Stimulated activated CD4-positive, alpha-beta T cell treated with anti-CD3 and anti-CD28 coated beads, Interleukin-1b, Interleukin-23, amount 100 ng/mL, for 1 hour (primary cell): Measurements from ENCODE around the gene ERBB3.
A peak's percentile ranks its signal among the peaks of the same experiment; 100 is the strongest.

Source experiments
- DNase-seq, 2 donors: peaks; one replicate each; pipeline ENCODE4 v3.0.0-alpha.2; 2020; ENCODE audit warnings: low read depth in 2 of 2

Gene ERBB3

DNA sequence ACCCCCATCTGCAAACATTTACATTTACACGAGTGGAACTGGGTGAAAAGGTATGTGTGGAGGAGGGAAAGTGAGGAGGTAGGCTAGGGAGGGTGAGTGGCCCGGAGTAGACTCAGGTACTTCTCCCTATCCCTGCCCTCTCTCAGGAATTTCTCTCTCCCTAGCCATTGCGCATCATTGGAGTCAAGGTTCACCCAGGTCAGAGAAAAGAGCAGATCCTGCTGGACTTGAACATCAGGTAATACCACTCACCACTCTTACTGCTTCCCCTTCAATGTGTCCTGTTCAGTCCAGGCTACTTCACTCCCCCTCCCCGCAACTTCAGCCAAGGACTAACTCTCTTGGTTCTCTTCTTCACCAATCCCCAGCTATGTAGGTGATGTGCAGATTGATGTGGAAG lies 50.9 kb downstream of the ERBB3 start:
- DNase-seq = no peak

GRCh38 chr12:56134897-56135296 lies 54.9 kb downstream of the ERBB3 start:
- no peak for DNase-seq

DNA sequence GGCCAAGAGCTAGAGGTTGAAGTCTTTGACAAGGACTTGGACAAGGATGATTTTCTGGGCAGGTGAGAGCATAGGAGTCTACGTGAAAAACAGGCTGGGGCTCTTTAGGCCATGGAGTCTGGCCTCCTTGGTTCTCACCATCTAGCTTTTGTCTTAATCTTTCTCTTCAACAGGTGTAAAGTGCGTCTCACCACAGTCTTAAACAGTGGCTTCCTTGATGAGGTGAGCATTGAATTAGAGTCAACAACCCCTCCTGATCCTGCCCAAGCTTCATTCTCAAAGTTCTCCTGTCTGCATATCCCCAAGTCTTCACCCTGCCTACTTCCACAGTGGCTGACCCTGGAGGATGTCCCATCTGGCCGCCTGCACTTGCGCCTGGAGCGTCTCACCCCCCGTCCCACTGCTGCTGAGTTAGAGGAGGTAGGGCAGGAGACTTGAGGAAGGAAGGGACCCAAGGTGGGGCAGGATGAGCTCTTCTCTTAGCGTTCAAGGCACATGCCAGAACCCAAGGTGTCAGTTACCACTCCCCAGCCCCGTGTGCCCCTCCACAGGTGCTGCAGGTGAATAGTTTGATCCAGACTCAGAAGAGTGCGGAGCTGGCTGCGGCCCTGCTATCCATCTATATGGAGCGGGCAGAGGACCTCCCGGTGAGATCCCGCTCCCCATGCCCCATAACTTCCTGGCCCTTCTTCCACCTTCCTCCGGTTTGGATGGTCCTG lies 58.0 kb downstream of the ERBB3 start:
- DNase-seq = no peak

- no peak for DNase-seq
Measured at GRCh38 chr12:56141946-56142784, 62.2 kb downstream of the ERBB3 start.

DNA sequence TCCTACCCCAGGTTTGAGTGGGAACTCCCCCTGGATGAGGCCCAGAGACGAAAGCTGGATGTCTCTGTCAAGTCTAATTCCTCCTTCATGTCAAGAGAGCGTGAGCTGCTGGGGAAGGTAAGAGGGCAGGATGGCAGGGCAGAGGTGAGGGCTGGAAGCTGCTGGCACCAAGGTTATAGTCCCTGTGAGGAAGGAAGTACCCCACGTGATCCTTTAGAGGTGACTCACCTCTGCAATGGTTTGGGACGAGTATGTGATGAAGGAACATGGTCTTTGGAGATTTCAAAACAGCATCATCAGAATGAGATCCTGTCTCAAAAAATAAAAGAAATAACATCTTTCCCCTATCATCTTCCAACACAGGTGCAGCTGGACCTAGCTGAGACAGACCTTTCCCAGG lies 63.3 kb downstream of the ERBB3 start:
- no peak for DNase-seq

- no peak for DNase-seq
Measured at GRCh38 chr12:56143870-56144269, 63.9 kb downstream of the ERBB3 start.

- no peak for DNase-seq
Measured at GRCh38 chr12:56145217-56145616, 65.3 kb downstream of the ERBB3 start.

DNA sequence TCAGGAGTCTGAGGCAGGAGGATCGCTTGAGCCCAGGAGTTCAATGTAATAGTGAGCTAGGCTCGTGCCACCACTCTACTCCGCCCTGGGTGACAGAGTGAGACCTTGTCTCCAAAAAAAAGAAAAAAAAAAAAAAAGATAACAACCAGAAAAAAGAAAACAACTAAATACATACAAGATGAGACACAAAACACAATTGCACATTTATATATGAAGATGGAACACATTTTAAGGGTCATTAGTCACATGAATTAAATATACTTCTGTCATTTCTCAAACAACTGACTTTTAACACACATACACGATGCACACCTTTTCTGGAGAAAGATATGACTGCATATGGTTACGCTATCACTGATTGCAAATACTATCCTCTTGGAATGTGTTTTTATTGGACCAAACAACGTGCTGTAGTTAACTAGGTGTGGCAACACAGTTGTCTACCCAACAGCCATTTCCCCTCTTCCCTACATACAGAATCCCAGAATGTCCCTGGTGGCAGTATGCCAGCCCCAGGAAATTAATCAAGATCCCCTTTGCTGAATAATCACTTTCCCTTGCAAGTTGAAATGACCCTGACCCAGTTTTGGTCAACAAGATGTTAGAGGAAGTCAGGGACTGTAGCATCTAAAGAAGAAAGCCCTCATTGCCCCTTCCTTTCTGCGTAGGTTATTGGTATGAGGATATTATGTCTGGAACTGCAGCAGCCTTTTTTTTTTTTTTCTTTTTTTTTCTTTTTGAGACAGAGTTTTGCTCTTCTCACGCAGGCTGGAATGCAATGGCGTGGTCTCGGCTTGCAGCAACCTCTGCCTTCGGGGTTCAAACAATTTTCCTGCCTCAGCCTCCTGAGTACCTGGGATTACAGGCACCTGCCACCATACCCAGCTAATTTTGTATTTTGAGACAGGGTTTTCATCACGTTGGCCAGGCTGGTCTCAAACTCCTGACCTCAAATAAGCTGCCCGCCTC lies 66.8 kb downstream of the ERBB3 start:
- DNase-seq = no peak

DNA sequence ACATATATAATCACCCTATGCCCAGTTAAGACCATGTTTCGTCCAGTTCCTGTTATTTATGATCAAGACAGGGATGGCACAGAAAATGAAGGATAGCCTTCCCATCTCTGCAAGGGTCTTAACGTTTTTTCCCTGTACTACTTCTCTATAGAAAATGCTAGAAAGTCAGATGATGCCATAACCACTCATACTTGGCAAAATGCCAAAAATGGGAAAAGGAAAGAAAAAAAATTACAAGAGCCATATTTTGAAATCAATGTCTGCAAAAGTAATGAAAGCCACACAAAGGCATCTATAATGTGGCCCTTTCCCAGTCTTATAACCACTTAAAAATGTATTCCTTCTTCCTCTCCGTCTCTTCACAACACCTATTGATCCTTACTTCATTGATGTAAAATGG lies 70.6 kb downstream of the ERBB3 start:
- DNase-seq = no peak

GRCh38 chr12:56151672-56152131 lies 71.7 kb downstream of the ERBB3 start:
- DNase-seq = no peak

DNA sequence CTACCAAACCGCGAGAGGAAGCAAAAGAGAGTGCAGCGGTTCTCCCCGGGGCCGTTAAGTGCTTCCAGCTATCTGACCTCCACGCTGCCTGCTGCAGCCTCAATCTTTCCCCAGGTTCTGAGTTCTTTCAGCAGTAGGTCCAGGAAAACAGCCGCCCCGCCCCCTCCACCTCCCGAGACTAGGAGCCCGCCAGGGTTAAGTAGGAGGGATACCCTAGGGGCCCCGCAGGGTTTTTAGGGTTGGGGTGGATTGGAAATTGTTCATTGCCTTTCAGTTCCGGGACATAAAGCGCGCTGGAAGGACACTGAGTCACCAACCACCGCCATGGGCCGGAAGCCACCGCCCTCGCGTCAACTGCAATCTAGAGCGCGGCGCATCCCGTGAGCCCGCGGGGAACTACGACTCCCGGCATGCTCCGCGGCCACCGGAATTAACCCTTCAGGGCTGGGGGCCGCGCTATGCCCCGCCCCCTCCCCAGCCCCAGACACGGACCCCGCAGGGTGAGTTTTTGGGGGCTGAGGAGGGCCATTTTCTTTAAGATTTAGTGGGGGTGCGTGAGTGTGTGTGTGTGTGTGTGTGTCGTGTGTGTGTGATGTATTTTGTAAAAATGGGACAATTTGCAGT lies 72.3 kb downstream of the ERBB3 start, which contains the start of gene MYL6B:
Gene MYL6B (plus strand): TSS at position 456 of the 624 bp plus-strand sequence. CDS start 1,332 bp downstream, outside the sequence.
- peak; percentile 81 to 83 for DNase-seq
